Loucy (cell line): ENCODE results near the gene CRYZ.

Experiments used
- H2AFZ ChIP-seq: fragments of 200-600 bp; sonication (generic); 2 replicates; pipeline ENCODE4 v1.6.0; 2016; ENCODE audit warnings: antibody characterized with exemption, mild to moderate bottlenecking, low read length, moderate library complexity
- H3F3A ChIP-seq: fragments of 200-600 bp; 2 replicates; pipeline ENCODE4 v1.6.0; 2016; ENCODE audit warnings: antibody characterized with exemption, low read depth, mild to moderate bottlenecking
- H3K27me3 ChIP-seq: fragments of 200-600 bp; sonication (generic); 2 replicates; pipeline ENCODE4 v1.6.1; 2014; ENCODE audit warnings: low read length, mild to moderate bottlenecking; ENCODE audit not compliant: insufficient read depth, poor library complexity, severe bottlenecking
- H3K36me3 ChIP-seq: fragments of 200-600 bp; sonication (generic); 2 replicates; pipeline ENCODE4 v1.6.1; 2016; ENCODE audit warnings: low read length; ENCODE audit not compliant: insufficient read depth
- H3K4me1 ChIP-seq: fragments of 200-600 bp; sonication (generic); 2 replicates; pipeline ENCODE4 v1.5.1; 2014; ENCODE audit warnings: low read length, mild to moderate bottlenecking; ENCODE audit not compliant: insufficient read depth, poor library complexity, severe bottlenecking
- H3K4me2 ChIP-seq: fragments of 200-600 bp; sonication (generic); 2 replicates; pipeline ENCODE4 v1.6.0; 2014; ENCODE audit warnings: antibody characterized with exemption, low read length, low read depth, mild to moderate bottlenecking; ENCODE audit not compliant: poor library complexity, severe bottlenecking
- H3K4me3 ChIP-seq: fragments of 200-600 bp; sonication (generic); 2 replicates; pipeline ENCODE4 v1.5.1; 2014; ENCODE audit warnings: low read length, mild to moderate bottlenecking, mixed read lengths; ENCODE audit not compliant: poor library complexity, severe bottlenecking
- H3K79me2 ChIP-seq: fragments of 200-600 bp; sonication (generic); 2 replicates; pipeline ENCODE4 v1.6.1; 2014; ENCODE audit warnings: low read length; ENCODE audit not compliant: insufficient read depth
- H3K9ac ChIP-seq: fragments of 200-600 bp; sonication (generic); 2 replicates; pipeline ENCODE4 v1.6.0; 2014; ENCODE audit warnings: mild to moderate bottlenecking, low read depth, low read length, moderate library complexity; ENCODE audit not compliant: poor library complexity, severe bottlenecking
- H3K9me2 ChIP-seq: fragments of 200-600 bp; sonication (generic); replicated peaks from 2 replicates; pipeline ENCODE4 v1.6.1; 2016; ENCODE audit warnings: low read depth, low read length, mixed read lengths
- H3K9me3 ChIP-seq: fragments of 200-600 bp; sonication (generic); 2 replicates; pipeline ENCODE4 v1.6.1; 2014; ENCODE audit warnings: mild to moderate bottlenecking, antibody characterized with exemption, low read length, low read depth; ENCODE audit not compliant: insufficient read depth
- H4K20me1 ChIP-seq: fragments of 200-600 bp; sonication (generic); 2 replicates; pipeline ENCODE4 v1.6.0; 2014; ENCODE audit warnings: antibody characterized with exemption, low read length, mild to moderate bottlenecking; ENCODE audit not compliant: insufficient read depth, poor library complexity, severe bottlenecking
- EZH2phosphoT487 ChIP-seq: fragments of 200-600 bp; IDR thresholded peaks from 2 replicates; pipeline ENCODE4 v1.6.1; 2018; ENCODE audit warnings: antibody characterized with exemption, mild to moderate bottlenecking, moderate library complexity, borderline replicate concordance
- TF ChIP-seq, protein P1 (sequence below): fragments of 200-600 bp; sonication (generic); conservative IDR thresholded peaks from 2 replicates; pipeline ENCODE4 v1.5.1; 2014; ENCODE audit warnings: mild to moderate bottlenecking, antibody characterized with exemption, low read length

CRYZ gene

DNA sequence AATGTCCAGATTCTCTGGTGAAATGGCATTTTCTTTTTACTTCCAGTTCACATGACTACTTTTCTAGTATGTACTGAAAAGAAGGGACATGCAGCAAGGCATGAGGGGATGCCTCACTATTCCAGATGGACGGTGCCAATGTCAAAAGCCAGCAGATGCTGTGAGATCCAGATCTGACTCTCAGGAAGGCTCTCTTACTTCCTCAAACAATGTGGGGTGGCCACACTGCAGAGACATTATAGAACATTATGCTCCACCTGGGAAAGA lies 17.7 kb downstream of the CRYZ start:
- no peak overlapping the region for H3K4me3 ChIP-seq
- H3K4me2 ChIP-seq: no peak overlapping the region
- H3K9me3 ChIP-seq: no peaks in the 10 kb centered on the region
- H3K79me2 ChIP-seq: no peaks in the 10 kb centered on the region
- no peaks in the 10 kb centered on the region for H3K27me3 ChIP-seq
- H3K9ac ChIP-seq: no peak overlapping the region
- no peaks in the 10 kb centered on the region for H3K9me2 ChIP-seq
- H2AFZ ChIP-seq: no peak overlapping the region
- TF ChIP-seq, protein P1, sequence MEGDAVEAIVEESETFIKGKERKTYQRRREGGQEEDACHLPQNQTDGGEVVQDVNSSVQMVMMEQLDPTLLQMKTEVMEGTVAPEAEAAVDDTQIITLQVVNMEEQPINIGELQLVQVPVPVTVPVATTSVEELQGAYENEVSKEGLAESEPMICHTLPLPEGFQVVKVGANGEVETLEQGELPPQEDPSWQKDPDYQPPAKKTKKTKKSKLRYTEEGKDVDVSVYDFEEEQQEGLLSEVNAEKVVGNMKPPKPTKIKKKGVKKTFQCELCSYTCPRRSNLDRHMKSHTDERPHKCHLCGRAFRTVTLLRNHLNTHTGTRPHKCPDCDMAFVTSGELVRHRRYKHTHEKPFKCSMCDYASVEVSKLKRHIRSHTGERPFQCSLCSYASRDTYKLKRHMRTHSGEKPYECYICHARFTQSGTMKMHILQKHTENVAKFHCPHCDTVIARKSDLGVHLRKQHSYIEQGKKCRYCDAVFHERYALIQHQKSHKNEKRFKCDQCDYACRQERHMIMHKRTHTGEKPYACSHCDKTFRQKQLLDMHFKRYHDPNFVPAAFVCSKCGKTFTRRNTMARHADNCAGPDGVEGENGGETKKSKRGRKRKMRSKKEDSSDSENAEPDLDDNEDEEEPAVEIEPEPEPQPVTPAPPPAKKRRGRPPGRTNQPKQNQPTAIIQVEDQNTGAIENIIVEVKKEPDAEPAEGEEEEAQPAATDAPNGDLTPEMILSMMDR: no peak
- no peaks in the 10 kb centered on the region for H3F3A ChIP-seq
- no peaks in the 10 kb centered on the region for H3K4me1 ChIP-seq
- H4K20me1 ChIP-seq: no peaks in the 10 kb centered on the region
- peaks cover 38% of the 10 kb centered on the region; the same call in 1 of the 2 replicates for H3K36me3 ChIP-seq

DNA sequence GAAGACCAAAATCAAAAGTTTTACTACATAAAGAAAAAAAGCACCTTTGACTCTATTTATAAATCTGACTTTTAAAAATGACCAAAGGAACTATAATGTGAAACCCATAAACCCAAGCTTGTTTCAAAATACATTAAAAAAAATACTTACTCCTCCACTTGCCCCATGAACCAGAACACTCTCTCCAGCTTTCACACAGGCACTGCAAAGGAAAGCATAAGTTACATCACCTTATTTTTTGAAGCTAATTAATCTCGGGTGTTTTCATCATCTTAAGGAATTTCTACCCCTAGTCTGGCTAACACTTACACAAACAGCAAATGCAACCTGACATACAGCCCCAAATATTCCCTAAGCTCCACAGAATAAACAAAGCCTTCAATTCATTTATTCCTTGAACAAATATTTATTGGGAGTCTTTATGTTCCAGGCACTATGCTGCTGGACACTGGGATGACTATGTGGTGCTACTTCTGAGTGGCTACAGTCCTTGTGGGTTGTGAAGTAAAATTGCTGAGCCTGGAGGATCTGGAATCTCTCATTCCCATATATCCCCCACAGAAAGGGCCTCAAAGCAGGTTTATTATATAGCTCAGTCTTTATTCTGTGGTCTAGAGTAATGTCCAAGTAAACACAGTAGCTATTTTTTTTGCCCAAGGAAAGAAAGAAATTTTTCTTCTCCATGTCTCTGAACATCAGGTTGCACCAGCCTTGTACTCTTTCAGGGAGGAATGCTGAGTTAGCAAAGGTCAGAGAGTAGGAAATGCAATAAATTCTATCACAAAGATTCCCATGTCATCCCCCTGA lies 18.2 kb downstream of the CRYZ start:
- Histone ChIP-seq H3K9ac (no peak overlapping the region), H3K36me3 (peaks cover 38% of the 10 kb centered on the region; the same call in 1 of the 2 replicates)
- TF ChIP-seq EZH2phosphoT487: no peak
- TF ChIP-seq, protein P1: no peak

DNA sequence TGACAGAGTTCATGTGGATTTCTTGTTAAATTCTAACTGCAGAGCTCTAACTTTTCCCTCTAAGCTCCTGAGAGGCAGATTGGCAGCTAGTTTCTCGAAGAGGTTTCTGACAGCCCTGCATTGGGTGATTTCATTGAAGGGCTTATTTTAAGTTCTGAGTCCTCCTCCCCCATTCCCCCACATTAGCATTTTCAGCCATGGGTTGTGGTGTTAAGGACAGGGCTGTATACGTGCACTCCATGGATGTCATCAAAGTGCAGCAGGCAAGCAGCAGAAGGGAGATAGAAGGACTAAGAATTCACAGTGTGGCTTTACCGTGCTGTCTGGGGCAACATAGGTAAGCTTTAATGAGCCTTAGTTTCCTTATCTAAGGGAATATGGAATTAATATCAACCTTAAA lies 19.0 kb downstream of the CRYZ start:
- no peaks in the 10 kb centered on the region for H3K9me2 ChIP-seq
- no peaks in the 10 kb centered on the region for H3K27me3 ChIP-seq
- peaks cover 34% of the 10 kb centered on the region; the same call in 1 of the 2 replicates for H3K36me3 ChIP-seq
- no peak overlapping the region for H3K4me3 ChIP-seq
- H3K79me2 ChIP-seq: no peaks in the 10 kb centered on the region
- H3K9me3 ChIP-seq: no peaks in the 10 kb centered on the region
- H4K20me1 ChIP-seq: no peaks in the 10 kb centered on the region
- H2AFZ ChIP-seq: no peak overlapping the region
- no peaks in the 10 kb centered on the region for H3K4me1 ChIP-seq
- H3F3A ChIP-seq: no peaks in the 10 kb centered on the region
- no peak overlapping the region for H3K4me2 ChIP-seq
- H3K9ac ChIP-seq: no peak overlapping the region
- TF ChIP-seq, protein P1: no peak
- no peak for TF ChIP-seq EZH2phosphoT487

More for the DNA sequence above, 18.2 kb downstream of the CRYZ start:
- no peaks in the 10 kb centered on the region for H3K9me3 ChIP-seq
- H2AFZ ChIP-seq: no peak overlapping the region
- H3K27me3 ChIP-seq: no peaks in the 10 kb centered on the region
- H3K79me2 ChIP-seq: no peaks in the 10 kb centered on the region
- H3K9me2 ChIP-seq: no peaks in the 10 kb centered on the region
- no peak overlapping the region for H3K4me2 ChIP-seq
- H3K4me3 ChIP-seq: no peak overlapping the region
- H3K4me1 ChIP-seq: no peaks in the 10 kb centered on the region
- no peaks in the 10 kb centered on the region for H4K20me1 ChIP-seq
- no peaks in the 10 kb centered on the region for H3F3A ChIP-seq
